Midbrain (tissue), 1 donor: ENCODE results near the gene RASSF3.
"Not testable (repeated sequence)": the region's sequence is repeated elsewhere in the genome, so short reads cannot be mapped to it uniquely, and the experiment has no call there.

ENCODE experiments used
- DNase-seq: peaks from one replicate; lab custom pipeline; 2025; lab: John Stamatoyannopoulos, UW

Gene RASSF3

GRCh38 chr12:64610079-64610659, at the start of gene RASSF3:
RASSF3 (plus strand) TSS chr12:64610495; CDS start chr12:64610633, 138 bp downstream.
- peak; percentile 25 for DNase-seq

GRCh38 chr12:64561302-64562136, 48.8 kb upstream of the RASSF3 start:
- no peak for DNase-seq

GRCh38 chr12:64566122-64566521, 44.2 kb upstream of the RASSF3 start:
- no peak for DNase-seq

- DNase-seq = no peak
These were observed 43.3 kb upstream of the RASSF3 start for GRCh38 chr12:64566831-64567517.

- DNase-seq = no peak
These were observed 42.7 kb upstream of the RASSF3 start for GRCh38 chr12:64567570-64567969.

GRCh38 chr12:64568298-64568697, 42.0 kb upstream of the RASSF3 start:
- no peak for DNase-seq

- DNase-seq = no peak
These were observed 40.2 kb upstream of the RASSF3 start for GRCh38 chr12:64569923-64570691.

- DNase-seq = no peak
These were observed 38.9 kb upstream of the RASSF3 start for GRCh38 chr12:64571411-64571810.

- DNase-seq = no peak
These were observed 38.1 kb upstream of the RASSF3 start for GRCh38 chr12:64572241-64572640.

- no peak for DNase-seq
These were observed 35.5 kb upstream of the RASSF3 start for GRCh38 chr12:64574837-64575236.

GRCh38 chr12:64577046-64577445, 33.2 kb upstream of the RASSF3 start:
- no peak for DNase-seq

- no peak for DNase-seq
These were observed 31.7 kb upstream of the RASSF3 start for GRCh38 chr12:64578566-64578965.

- DNase-seq = no peak
These were observed 29.6 kb upstream of the RASSF3 start for GRCh38 chr12:64580681-64581080.

GRCh38 chr12:64582114-64582513, 28.2 kb upstream of the RASSF3 start:
- no peak for DNase-seq

- DNase-seq = no peak
These were observed 27.4 kb upstream of the RASSF3 start for GRCh38 chr12:64582862-64583261.

GRCh38 chr12:64583395-64583770, 26.9 kb upstream of the RASSF3 start:
- DNase-seq = not testable (repeated sequence)

GRCh38 chr12:64583771-64584421, 26.4 kb upstream of the RASSF3 start:
- DNase-seq = no peak

GRCh38 chr12:64585104-64585503, 25.2 kb upstream of the RASSF3 start:
- DNase-seq = no peak

GRCh38 chr12:64587447-64587846, 22.8 kb upstream of the RASSF3 start:
- DNase-seq = no peak

- no peak for DNase-seq
These were observed 20.1 kb upstream of the RASSF3 start for GRCh38 chr12:64590183-64590582.
